Kidney (tissue), 14 donors: ENCODE data around the gene SCYGR2. TPM values are rescaled to one million over a fixed set of nuclear protein-coding genes. Genes with fewer than 3 reads are reported as not detected.

ENCODE experiments used
- DNase-seq, 5 donors: peaks; one replicate each; pipeline ENCODE4 v3.0.0-alpha.2; 2013 to 2020
- FAIRE-seq: peaks from 2 replicates; lab custom pipeline; 2012; peaks lifted over from hg19 to GRCh38; lab: Jason Lieb, UNC
- H3K27ac ChIP-seq, 2 donors: one replicate each; pipeline ENCODE4 v1.7.0; 2013; ENCODE audit warnings: low read depth in 2 of 2, low read length in 2 of 2, inconsistent platforms in 1 of 2
- H3K27me3 ChIP-seq: one replicate; pipeline ENCODE4 v1.7.1; 2013; ENCODE audit warnings: low read length, inconsistent platforms; ENCODE audit not compliant: control insufficient read depth, insufficient read depth
- H3K36me3 ChIP-seq, 3 donors: one replicate each; pipeline versions ENCODE4 v1.7.0 to v1.7.1; 2013; ENCODE audit warnings: low read length in 3 of 3, control low read depth in 1 of 3, inconsistent platforms in 1 of 3; ENCODE audit not compliant: insufficient read depth in 3 of 3, control insufficient read depth in 2 of 3
- H3K4me1 ChIP-seq, 3 donors: one replicate each; pipeline versions ENCODE4 v1.7.0 to v1.7.1; 2013; ENCODE audit warnings: low read length in 3 of 3, inconsistent platforms in 1 of 3, low read depth in 1 of 3; ENCODE audit not compliant: control insufficient read depth in 2 of 3, insufficient read depth in 2 of 3
- H3K4me3 ChIP-seq, 3 donors: one replicate each; pipeline versions ENCODE4 v1.7.0 to v1.8.1; 2013; ENCODE audit warnings: low read length in 3 of 3, control low read depth in 1 of 3, inconsistent platforms in 1 of 3
- H3K9ac ChIP-seq, 3 donors: one replicate each; pipeline versions ENCODE4 v1.7.0 to v1.7.1; 2013; ENCODE audit warnings: low read length in 3 of 3, control low read depth in 1 of 3, inconsistent platforms in 1 of 3
- H3K9me3 ChIP-seq, 3 donors: one replicate each; pipeline versions ENCODE4 v1.7.0 to v1.7.1; 2013; ENCODE audit warnings: low read length in 3 of 3, control low read depth in 1 of 3, inconsistent platforms in 1 of 3; ENCODE audit not compliant: control insufficient read depth in 2 of 3, insufficient read depth in 1 of 3
- CTCF ChIP-seq: IDR thresholded peaks from 3 replicates; pipeline ENCODE4 v1.5.1; 2012; ENCODE audit warnings: mild to moderate bottlenecking, moderate library complexity, borderline replicate concordance; ENCODE audit not compliant: insufficient read depth; ENCODE audit errors: extremely low read depth
- intact Hi-C: fragments of 100-400 bp; cut with DNase I; formaldehyde crosslinking; loops from one replicate; pipeline ENCODE4 v1.11.1; 2022
- polyA plus RNA-seq: library from polyadenylated mRNA; stranded (reverse); fragments of 350-450 nt; fragmentation: Illumina TruSeq; extraction: RNeasy Lipid Tissue Mini Kit (QIAGEN cat#74804); gene quantifications from one replicate; pipeline ENCODE4 v1.2.3, GENCODE V29; 2014; ENCODE audit warnings: low read depth, low replicate concordance; ENCODE audit not compliant: insufficient read depth
- total RNA-seq: library from RNA; stranded (reverse); fragmentation: NEBNext Ultra II Directional; extraction: Animal tissue kit (Norgen Biotek cat#: 25700); gene quantifications from one replicate; pipeline ENCODE4 v1.2.1, GENCODE V29; 2021
- donor health status: control.
- donor health status: control.
- donor health status: control.
- donor health status: control.
- donor health status: control.
- donor health status: DM: yes; HTN: yes; CAD: no.
- donor health status: Normal renal cell carcinoma (clear cell type).

Gene SCYGR2
- total and polyA plus RNA-seq, 2 donors from 2014 or later, result not detected

GRCh38 chr2:227615906-227616305 lies 17.2 kb downstream of the SCYGR2 start:
- H3K36me3 ChIP-seq, result no peaks in the 10 kb centered on the region
- H3K9me3 ChIP-seq, result no peaks in the 10 kb centered on the region
- no peaks in the 10 kb centered on the region for H3K4me1 ChIP-seq
- no peak overlapping the region for H3K4me3 ChIP-seq
- H3K9ac ChIP-seq, result no peak overlapping the region
- DNase-seq (no peak), FAIRE-seq (no peak)
- intact Hi-C loops, result no loop called here
- no peaks in the 10 kb centered on the region for H3K27me3 ChIP-seq
- H3K27ac ChIP-seq, result no peak overlapping the region
- TF ChIP-seq CTCF, result no peak

- H3K27ac ChIP-seq, result no peak overlapping the region
- no peak overlapping the region for H3K4me3 ChIP-seq
- H3K4me1 ChIP-seq, result no peaks in the 10 kb centered on the region
- no peaks in the 10 kb centered on the region for H3K9me3 ChIP-seq
- no peak for TF ChIP-seq CTCF
- FAIRE-seq (no peak), DNase-seq (no peak)
- H3K27me3 ChIP-seq, result no peaks in the 10 kb centered on the region
- no peaks in the 10 kb centered on the region for H3K36me3 ChIP-seq
- H3K9ac ChIP-seq, result no peak overlapping the region
- intact Hi-C loops, result no loop called here
Measured at GRCh38 chr2:227616631-227617030, 17.9 kb downstream of the SCYGR2 start.

- no peak within 1 kb of the TSS for H3K9ac ChIP-seq
- H3K36me3 ChIP-seq, result no peaks in the 10 kb centered on the region
- FAIRE-seq, result no peak
- no peaks in the 10 kb centered on the region for H3K27me3 ChIP-seq
- no peak within 1 kb of the TSS for H3K4me3 ChIP-seq
- TF ChIP-seq CTCF, result no peak
- intact Hi-C loops, result no loop called here
- no peak within 1 kb of the TSS for H3K27ac ChIP-seq
- H3K4me1 ChIP-seq, result no peaks in the 10 kb centered on the region
- DNase-seq, result no peak
- peaks cover 0 to 1% (median 0%) of the 10 kb centered on the region in 3 donors for H3K9me3 ChIP-seq
Measured at GRCh38 chr2:227617316-227618230, 18.9 kb downstream of the SCYGR2 start, which contains the start of gene SCYGR4. Gene SCYGR4 (plus strand): TSS chr2:227617498. CDS start chr2:227617498, 0 bp downstream.
